GM18520 (cell line): Measurements from ENCODE around the gene SMG7.

Experiments used
- ATAC-seq: cut with Tn5 transposase; IDR thresholded peaks from one replicate; pipeline ENCODE4 v1.9.1; 2021; ENCODE audit not compliant: unreplicated experiment

Gene SMG7

DNA sequence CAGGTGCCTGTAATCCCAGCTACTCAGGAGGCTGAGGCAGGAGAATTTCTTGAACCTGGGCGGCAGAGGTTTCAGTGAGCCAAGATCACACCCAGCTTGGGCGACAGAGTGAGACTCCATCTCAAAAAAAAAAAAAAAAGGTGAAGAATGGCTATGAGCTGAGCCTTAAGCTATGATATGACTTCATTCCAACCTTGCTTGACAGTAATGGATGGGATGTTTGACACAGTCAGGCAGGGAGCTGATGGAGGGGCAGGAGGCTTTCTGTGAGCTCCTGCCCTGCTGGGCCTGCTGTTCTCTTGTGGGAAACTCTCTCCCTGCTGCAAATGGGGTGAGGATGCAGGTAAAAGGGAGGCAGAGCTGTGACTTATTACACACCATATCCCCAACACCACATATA, 90.4 kb downstream of the SMG7 start:
- no peak for ATAC-seq

DNA sequence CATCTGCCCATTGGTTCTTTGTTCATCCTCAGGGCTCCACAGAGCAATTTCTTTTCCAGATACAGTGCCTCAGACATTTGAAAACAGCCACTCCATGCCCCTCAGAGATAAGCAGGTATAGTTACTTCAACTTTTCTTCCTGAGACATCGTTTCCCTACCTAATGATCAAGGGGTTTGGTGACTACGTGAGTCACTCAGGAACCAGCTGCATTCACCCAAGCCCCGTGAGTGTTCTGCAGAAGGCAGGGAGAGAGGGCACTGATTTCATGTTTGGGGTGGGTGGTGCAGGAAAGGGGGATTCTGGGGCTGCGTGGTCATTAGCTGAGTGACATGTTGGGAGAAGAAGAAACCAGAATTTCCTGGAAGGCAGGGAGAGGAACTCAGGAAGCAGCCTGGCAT, 93.0 kb downstream of the SMG7 start:
- no peak for ATAC-seq

DNA sequence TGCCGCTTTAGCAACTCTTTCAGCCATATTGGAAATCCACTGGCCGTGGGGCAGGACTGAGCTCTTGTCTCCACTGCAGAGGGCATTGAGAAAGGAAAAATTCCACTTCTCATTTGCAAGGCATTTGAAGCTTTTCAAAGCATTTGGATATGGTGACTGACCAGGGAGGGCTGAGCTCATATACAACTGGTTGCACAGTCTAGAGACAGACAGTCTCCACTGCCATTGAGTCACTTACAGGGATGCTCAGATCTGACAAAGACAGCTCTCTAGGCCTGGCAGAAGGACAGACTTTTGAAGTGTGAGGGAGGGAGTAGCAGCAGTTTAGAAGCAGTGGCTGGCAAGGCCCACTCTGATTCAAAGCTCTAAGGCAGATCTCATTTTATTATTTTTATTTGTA, 93.7 kb downstream of the SMG7 start:
- ATAC-seq, result no peak

DNA sequence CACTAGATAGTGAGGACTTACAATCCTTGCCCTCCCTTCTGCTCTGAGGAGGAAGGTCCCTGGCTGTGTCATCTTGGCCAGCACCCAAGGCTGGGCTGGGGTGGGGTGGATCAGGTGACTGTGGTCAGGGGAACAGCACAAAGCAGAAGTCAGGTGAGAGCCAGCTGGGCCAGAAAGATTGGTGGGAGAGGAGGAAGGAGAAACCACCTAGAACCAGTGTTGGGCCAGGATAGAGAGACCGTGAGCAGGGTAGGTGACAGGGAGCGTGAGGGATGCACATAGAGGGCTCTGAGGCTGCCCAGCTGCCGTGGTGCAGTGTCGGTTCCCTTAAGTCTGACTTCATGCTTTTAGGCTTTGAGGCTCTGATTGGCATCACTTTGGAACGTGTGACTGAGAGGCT, 95.3 kb downstream of the SMG7 start:
- ATAC-seq, result no peak

DNA sequence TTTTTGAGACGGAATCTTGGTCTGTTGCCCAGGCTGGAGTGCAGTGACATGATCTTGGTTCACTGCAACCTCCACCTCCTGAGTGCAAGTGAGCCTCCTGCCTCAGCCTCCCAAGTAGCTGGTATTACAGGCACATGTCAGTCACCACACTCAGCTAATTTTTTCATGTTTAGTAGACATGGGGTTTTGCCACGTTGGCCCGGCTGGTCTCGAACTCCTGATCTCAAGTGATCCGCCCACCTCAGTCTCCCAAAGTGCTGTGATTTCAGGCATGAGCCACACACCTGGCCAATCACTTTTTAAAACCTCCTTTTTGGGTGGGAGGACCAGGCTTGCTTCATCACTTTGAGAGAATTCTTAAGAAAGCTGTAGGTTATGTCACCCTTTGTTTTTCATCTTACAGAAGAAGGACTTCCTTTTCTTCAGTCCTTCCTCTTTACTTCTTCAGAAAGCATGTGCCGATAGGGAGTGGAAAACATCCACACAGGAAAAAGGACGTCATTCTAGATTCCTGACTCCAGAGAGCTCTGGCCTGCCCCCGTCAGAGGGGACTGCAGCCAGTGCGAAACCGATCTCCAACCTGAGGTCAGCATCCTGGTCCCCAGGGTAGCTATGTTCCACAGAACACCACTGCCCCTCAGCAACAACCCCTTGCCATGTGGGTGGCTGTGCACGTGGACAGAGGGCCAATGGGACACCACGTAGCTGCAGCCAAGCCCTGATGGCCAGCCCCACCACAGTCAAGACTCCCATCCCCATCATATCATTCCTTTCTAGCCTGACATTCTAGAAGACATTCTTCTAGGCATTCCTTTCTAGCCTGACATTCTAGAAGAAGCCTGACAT, 96.1 kb downstream of the SMG7 start:
- ATAC-seq, result no peak

DNA sequence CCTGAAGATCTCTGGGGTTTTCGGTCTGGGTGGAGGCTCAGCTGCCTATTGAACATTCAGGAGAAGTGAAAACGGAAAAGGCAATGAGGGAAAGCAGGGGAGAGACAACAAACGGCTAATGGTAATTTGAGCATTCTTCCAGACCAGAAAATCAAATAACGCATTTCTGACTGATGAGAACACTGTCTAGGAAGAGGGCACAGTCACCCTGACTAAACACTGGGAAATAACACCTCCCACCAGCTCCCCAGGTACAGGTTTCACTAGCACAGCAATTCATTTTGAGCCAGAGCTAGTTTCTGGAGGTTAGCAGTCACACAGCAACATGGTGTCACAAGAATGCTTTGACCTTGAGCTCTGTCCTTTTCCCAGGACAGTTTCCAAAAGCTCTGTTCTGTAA, 96.8 kb downstream of the SMG7 start:
- no peak for ATAC-seq

DNA sequence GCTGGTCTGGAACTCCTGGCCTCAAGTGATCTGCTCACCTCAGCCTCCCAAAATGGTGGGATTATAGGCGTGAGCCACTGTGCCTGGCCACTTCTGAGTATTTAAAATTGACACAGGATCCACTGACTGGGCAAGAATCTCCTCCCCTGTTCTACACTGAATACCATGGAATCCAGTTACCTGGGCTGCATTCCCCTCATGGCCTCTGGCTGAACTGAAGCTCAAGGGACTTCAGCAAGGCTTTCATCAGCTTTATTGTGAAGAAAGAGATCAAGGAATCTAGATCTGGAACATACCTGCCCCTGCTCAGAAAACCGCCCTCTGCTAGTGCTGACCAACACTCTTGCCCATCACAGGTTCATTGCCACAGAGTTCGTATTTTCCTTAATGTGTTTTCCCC, 97.5 kb downstream of the SMG7 start:
- ATAC-seq, result no peak

DNA sequence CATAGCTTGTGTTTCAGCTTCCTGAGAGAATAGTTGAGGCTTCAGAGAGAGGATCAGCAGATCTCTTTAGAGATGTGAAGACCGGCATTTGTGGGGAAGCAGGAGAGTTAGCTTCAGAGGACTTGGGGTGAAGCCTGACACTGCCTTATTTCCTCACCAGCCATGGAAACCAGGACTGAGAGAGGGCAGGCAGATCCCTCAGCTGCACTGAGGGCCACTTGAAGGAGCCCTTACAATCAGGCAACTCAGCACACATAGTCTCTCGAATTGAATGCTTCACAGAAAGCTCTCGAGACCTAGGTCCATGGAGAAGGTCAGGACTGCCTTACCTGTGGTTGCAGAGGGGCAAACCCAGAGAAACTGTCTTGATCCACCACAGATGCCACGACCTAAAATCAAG, 98.2 kb downstream of the SMG7 start:
- ATAC-seq, result no peak

DNA sequence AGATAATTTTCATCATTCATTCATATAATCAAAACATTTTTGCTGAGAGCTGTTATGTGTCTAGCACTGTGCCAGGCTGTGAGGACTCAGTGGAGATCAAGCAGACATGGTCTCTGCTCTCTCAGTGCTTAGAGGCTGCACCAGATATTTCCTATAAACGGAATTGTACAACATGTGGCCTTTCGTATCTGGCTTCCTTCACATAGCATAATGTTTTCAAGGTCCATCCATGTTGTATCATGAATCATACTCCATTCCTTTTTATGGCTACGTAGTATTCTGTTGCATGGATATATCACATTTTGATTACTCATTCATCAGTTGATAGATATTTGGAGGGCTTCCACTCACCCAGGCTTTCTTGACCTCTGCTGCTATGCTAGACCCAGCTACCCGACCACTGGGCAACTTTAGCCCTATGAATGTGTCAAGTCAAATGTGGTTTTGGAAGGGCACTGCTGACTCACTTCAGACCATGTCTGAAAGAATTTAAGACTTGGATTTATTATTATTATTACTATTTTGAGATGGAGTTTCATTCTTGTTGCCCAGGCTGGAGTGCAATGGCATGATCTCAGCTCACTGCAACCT, 99.5 kb downstream of the SMG7 start:
- no peak for ATAC-seq

DNA sequence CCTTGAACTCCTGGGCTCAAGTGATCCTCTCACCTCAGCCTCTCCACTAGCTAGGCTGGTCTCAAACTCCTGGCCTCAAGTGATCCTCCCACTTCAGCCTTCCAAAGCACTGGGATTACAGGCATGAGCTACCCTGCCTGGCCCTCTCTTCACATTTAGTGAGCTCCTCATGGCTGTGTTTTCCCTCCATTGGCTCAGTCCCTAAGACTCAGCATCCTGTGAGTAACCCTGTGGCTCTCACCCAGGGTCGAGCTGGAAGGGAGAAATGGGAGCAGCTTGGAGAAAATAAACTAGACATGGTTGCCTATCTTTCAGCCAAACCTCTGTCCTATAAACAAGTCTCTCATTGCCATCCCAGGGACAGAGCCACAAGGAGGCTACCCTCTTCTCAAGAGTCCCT, 100.4 kb downstream of the SMG7 start:
- no peak for ATAC-seq

DNA sequence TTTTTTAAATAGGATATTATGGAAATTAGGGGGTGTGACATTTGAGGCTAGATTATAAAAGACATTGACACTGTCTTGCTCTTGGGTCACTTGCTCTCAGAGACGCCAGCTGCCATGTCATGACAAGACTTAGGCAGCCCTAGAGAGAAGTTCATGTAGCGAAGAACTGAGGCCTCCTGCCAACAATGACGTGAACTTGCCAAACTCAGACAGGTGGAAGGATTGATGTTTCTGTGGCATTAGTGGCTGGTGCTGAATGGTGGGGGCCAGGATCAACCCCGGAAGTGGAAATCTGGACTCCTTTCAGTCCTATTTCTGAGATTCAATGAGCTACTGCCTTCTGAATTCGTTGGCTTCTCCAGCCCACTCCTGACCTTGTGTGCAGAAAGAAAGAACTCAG, 103.3 kb downstream of the SMG7 start:
- ATAC-seq, result no peak

DNA sequence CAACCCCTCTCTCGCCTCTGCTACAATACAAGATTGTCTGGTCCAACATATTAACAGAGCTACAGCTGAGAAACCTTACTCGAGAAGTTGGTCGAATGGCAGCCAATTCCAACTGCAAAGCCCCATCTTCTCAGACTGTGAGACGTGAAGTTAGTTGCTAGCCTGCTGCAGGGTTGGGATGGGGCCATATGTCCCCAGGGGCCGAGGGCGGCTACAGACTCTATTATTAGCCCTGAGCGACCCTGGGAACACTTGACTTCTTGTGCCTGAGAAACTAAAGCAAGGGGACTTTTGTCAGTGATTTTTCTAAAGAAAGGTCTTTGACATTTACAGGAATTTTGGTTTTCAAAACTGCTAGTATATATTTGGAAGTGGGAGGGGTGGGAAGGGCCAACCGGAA, 104.2 kb downstream of the SMG7 start:
- no peak for ATAC-seq

DNA sequence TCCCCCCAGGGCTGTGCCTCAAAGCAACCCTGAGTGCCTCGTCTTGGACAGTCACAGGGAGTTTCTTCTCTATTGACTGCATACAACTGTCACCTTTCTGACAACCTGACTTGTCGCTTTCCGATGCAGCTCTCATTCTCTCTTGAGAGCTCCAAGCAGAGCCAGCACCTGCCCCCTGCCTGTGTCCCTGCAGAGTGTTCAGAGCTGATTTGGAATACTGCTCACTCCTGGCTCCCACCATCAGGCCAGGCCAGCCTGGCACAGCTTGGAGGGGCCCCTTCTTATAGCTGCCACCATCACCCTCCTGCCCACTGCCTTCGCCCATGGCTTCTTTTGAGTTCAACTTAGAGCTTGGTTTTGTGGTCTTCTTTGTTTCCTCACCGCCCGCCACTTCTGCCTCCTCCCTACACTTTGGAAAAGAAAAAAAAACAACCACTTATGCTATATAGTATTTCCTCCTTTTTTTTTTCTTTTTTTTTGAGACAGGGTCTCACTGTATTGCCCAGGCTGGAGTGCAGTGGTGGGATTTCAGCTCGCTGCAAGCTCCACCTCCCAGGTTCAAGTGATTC, 105.7 kb downstream of the SMG7 start:
- no peak for ATAC-seq

DNA sequence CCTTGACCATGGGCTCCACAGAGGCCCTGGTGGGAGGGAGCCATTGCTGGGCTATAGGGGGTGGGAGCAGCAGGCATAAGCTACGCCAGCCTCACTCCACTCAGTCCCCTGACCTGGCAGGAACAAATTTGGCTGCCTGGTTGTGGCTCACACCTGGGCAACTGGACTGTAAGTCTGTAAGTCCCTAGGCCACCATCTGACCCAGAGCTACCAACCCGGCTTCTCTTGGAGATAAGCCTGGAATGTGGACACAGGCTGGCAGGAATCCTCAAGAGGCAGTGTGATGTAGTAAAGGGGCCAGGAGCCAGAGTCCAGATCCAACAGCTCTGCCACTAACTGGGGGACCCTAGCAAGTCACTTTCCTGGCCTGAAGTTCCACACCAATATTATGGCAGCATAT, 106.6 kb downstream of the SMG7 start:
- no peak for ATAC-seq

DNA sequence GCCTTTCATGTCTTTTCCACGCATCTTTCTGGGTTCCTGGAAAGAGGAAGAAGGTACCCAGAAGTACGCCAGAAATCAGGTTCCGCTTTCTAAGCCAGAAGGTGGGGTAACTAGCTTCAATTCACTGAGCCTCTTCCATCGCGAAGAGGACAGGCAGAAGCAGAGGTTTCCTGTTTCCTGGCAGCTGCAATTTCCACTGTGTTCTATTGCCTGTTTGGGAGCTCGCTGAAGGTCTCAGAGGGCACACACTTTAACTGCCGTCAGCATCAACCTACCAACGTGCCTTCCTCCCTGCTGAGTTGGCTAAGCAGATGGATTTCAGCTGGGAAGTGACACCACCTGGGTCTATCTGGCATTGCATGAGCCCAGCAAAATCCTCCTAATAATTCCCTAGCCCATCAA, 108.0 kb downstream of the SMG7 start:
- no peak for ATAC-seq

DNA sequence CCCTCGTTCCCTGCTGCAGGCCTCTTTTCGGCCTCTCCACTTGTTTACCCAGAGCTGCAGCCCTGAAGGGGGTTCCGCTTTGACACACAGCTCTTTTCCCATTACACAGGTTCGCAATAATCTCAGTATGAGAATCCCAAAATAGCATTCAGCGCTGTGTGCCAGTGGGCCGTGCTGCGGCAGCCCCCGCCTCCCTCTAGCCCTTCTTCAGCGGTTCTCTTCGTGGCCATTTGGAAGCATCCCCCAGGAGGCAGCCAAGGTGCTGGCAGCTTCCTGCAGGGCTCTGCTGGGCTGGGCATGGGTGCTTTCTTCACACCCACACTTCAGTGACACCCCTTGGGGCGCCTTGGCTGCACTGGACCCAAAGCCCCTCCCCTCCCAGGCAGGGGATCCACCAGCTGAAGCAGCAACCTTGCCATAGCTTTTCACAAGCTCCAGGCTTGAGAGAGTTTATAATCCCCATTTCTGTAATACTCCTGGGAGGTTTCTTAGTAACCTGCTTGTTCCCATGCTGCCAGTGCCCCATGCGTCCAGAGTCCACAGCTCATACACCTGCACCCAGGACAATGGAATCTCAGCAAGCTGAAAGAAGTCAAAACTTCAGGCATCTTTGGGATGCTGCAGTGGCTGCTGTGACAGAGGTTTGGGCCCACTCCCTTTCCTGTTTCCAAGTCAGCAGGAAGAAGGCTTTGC, 109.9 kb downstream of the SMG7 start:
- no peak for ATAC-seq

DNA sequence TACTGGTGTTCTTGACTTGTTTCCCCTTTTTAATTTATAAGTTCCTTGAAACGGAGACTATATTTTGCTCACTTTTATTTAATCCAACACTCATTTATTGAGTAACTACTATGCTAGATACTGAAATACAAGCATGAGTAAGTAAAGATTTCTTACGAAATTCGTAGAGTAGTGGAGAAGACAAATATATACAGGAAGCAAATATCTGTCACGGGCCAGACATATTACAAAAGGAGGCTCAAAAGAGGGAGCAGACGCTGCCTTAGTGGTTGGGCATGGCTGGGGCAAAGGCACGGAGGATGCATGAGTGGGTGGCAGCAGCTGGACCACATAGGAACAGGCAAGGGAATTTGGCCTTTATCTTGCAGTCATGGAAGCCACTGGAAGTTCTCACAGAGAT, 111.2 kb downstream of the SMG7 start:
- no peak for ATAC-seq

DNA sequence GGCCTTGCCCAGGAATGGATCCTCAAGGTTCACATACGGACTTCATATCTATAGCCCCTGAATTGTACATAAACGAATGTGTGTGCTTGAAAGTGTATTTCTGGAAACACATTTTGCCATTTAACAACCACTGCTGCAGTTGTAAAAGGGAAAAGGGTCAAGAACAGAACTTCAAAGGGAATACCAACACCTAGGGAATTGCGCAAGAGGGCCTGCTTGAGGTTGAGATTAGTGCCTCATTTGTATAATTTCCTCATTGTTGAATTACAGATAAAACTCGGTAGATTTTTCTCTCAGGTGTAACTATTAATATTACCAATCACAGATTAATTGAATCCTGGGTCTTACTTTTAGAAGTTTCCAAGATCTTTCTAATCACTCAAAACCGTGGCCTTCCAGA, 111.8 kb downstream of the SMG7 start:
- ATAC-seq, result no peak

DNA sequence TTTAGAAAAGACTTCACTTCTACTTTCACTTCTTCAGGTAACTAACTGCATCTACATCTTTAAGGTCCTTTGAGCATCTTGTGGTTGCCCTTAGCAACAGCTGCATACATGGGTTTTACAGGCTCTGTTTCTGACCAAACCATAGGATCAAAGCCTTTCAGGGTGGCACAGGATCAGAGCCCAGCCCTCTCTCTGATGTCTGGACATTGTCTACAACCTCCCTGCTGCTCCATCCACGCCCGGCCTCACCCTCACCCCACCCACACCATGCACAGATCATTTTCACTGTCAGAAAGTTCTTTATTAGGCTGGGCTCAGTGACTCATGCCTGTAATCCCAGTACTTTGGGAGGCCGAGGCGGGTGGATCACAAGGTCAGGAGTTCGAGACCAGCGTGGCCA, 112.7 kb downstream of the SMG7 start:
- ATAC-seq, result no peak

DNA sequence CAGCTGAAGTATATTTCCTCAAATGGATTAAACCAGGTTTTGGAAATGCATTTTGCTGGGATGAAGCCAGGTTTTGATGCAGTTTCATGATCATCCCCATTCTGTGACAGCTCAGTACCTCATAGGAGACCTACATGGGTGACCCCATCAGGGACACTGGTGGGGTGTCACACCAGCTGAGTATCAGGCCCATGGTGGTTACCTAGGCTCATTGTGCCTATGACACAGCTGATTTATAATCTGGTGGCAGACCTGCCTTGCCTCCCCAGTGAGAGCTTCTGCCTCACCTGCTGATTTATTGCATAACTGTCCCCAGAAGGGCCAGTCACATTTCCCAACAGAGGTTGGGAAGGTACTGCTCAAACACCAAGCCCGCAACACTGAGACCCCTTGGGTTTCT, 114.2 kb downstream of the SMG7 start:
- ATAC-seq, result no peak

DNA sequence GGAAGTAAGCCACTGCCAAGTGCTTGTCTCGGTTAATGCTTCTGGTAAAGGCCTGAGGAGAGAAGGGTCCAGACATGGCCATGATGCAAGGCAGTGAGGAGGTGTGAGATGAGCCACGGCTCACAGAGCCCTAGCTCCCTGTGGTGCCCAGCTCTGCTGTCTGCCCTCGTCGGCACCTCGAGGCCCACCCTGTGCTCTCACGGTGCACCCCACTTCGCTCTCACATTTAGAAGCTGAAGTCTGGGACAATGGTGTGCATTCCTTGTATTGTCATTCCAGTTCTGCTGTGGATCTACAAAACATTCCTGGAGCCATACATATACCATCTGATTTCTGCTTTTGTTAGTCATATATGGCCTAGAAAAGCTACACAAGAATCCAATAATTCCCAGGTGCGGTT, 114.6 kb downstream of the SMG7 start:
- ATAC-seq, result no peak

DNA sequence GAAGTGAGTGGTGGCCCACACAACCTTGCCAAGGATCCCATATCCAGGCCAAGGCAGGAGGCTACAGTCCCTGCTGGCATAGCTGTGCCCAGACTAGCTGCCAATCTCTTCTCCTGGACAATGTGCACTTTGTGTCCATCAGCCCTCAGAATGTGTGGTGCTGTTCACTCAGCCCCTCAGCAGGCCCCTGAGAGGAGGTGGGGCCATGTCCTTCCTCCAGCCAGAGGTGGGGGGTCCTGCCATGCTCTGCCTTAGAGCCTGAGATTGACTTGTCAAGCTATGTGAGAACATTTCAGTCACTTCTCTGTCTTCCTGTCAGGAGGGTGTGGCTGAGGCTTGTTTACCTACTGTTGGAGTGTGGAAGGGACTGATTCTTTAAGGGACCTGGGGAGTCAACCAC, 116.5 kb downstream of the SMG7 start:
- no peak for ATAC-seq
